ENCODE data around the gene SLC38A7. TPM values are rescaled to one million over a fixed set of nuclear protein-coding genes. Genes with fewer than 3 reads are reported as not detected.

Gene SLC38A7
- total and polyA plus RNA-seq, 2 of the 13 experiments (the other 11 are each of a cell fraction or from before 2014, with no cell fraction given) = 13.2 to 14.1 TPM

DNA sequence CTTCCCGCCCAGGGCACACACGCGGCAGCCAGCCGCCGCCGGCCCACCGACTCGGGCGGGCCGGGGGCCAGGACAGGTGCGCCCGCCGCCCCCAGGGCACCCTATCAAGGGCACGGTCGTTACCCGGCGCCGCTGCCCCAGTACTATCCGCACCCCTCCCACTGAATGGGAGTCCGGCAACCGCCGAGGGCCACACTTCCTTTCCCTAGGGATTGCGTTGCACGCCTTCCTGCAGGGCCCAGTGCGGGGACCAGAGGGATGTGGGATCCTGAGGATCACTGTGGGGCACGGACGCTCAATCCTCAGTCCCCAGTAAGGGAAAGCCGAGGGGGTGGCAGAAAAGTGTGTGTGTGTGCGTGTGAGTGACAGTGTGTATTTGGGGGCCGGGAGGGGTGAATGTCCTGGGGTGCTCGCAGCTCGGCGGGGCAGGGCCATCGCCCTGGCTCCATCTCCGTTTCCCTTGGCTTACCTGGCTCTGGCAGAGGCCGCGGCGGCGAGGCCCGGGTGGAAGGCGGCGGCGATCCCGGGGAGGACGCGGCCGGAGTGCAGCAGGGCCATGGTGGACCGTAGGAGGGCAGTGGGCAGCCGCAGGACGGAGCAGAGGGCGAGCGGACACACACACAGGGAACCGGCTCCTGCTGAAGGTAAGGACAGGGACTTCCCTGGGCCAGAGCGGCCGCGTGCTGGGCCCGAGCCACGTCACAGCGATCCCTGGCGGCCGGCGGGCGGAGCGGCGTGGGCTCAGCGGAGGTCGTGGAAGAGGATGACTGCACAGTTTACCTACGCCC is 49.3 kb upstream of the SLC38A7 start, which contains the start of gene GOT2 (continued):
- TF ChIP-seq, protein P1, sequence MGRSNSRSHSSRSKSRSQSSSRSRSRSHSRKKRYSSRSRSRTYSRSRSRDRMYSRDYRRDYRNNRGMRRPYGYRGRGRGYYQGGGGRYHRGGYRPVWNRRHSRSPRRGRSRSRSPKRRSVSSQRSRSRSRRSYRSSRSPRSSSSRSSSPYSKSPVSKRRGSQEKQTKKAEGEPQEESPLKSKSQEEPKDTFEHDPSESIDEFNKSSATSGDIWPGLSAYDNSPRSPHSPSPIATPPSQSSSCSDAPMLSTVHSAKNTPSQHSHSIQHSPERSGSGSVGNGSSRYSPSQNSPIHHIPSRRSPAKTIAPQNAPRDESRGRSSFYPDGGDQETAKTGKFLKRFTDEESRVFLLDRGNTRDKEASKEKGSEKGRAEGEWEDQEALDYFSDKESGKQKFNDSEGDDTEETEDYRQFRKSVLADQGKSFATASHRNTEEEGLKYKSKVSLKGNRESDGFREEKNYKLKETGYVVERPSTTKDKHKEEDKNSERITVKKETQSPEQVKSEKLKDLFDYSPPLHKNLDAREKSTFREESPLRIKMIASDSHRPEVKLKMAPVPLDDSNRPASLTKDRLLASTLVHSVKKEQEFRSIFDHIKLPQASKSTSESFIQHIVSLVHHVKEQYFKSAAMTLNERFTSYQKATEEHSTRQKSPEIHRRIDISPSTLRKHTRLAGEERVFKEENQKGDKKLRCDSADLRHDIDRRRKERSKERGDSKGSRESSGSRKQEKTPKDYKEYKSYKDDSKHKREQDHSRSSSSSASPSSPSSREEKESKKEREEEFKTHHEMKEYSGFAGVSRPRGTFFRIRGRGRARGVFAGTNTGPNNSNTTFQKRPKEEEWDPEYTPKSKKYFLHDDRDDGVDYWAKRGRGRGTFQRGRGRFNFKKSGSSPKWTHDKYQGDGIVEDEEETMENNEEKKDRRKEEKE (IDR thresholded peaks at IDR 0.05) = no peak
- TF ChIP-seq PAWR (CRISPR knock-in tag; IDR thresholded peaks at IDR 0.05; ENCODE audit: borderline replicate concordance) = 0 out of 2 replicates have a peak, but pooled peaks have one; percentile 22
- no peak; the same call in 1 of the 2 replicates for TF ChIP-seq ZNF616 (CRISPR knock-in tag; IDR thresholded peaks at IDR 0.05; ENCODE audit: low read depth)
- TF ChIP-seq, protein P2, sequence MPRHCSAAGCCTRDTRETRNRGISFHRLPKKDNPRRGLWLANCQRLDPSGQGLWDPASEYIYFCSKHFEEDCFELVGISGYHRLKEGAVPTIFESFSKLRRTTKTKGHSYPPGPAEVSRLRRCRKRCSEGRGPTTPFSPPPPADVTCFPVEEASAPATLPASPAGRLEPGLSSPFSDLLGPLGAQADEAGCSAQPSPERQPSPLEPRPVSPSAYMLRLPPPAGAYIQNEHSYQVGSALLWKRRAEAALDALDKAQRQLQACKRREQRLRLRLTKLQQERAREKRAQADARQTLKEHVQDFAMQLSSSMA (CRISPR knock-in tag; IDR thresholded peaks at IDR 0.05) = no peak; the same call in 1 of the 2 replicates
- peak; percentile 81 for TF ChIP-seq KLF6 (CRISPR knock-in tag; IDR thresholded peaks at IDR 0.05)
- TF ChIP-seq, protein P3, sequence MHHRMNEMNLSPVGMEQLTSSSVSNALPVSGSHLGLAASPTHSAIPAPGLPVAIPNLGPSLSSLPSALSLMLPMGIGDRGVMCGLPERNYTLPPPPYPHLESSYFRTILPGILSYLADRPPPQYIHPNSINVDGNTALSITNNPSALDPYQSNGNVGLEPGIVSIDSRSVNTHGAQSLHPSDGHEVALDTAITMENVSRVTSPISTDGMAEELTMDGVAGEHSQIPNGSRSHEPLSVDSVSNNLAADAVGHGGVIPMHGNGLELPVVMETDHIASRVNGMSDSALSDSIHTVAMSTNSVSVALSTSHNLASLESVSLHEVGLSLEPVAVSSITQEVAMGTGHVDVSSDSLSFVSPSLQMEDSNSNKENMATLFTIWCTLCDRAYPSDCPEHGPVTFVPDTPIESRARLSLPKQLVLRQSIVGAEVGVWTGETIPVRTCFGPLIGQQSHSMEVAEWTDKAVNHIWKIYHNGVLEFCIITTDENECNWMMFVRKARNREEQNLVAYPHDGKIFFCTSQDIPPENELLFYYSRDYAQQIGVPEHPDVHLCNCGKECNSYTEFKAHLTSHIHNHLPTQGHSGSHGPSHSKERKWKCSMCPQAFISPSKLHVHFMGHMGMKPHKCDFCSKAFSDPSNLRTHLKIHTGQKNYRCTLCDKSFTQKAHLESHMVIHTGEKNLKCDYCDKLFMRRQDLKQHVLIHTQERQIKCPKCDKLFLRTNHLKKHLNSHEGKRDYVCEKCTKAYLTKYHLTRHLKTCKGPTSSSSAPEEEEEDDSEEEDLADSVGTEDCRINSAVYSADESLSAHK (CRISPR knock-in tag; IDR thresholded peaks at IDR 0.05; ENCODE audit: borderline replicate concordance) = 0 out of 2 replicates have a peak, but pooled peaks have one; percentile 90
- peak in 1 of 2 experiments; percentile 24; a peak in 1 of 4 replicates for TF ChIP-seq REST (IDR thresholded peaks at IDR 0.05; ENCODE audit: borderline replicate concordance in 1 of 2, low read depth in 1 of 2, low read length in 2 of 2)
- TF ChIP-seq AHDC1 (CRISPR knock-in tag; IDR thresholded peaks at IDR 0.05; ENCODE audit: borderline replicate concordance) = peak; percentile 82
- TF ChIP-seq MIXL1 (CRISPR knock-in tag; IDR thresholded peaks at IDR 0.05) = peak; percentile 75; the same call in 1 of the 2 replicates
- TF ChIP-seq ZNF232 (CRISPR knock-in tag; IDR thresholded peaks at IDR 0.05; ENCODE audit: borderline replicate concordance) = peak; percentile 94
- peak; percentile 94; the same call in 1 of the 2 replicates for TF ChIP-seq BRD4 (CRISPR knock-in tag; IDR thresholded peaks at IDR 0.05)

Data from HepG2 (cell line).